ENCODE measurements around the gene ACTR1A. TPM values are rescaled to one million over a fixed set of nuclear protein-coding genes. Genes with fewer than 3 reads are reported as not detected.
A peak's percentile ranks its signal among the peaks of the same experiment; 100 is the strongest.

ACTR1A gene
- total RNA-seq, 1 experiment from 2014 or later = 147 TPM

DNA sequence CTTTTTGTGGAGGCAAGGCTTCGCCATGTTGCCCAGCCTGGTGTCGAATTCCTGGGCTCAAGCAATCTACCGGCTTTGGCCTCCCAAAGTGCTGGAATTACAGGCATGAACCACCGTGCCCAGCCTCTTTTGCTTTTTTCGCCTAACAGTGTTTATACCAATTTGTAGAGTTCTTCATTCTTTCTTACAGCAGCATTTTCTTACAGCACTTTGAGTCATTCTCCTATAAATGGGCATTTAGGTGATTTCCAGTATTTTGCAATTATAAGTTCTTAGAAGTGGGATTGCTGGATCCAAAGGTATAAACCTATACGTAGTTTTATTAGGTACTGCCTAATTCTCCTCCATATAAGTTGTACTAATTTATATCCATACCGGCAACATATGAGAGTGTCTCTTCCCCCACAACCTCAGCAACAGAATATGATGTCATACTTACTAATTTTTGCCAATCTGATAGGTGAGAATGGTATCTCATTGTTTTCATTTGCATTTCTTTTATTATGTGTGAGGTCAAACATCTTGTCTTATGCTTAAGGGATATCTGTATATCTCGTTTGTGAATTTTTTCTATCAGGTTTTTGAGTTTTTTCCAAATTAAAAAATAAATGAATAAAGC is 40.4 kb upstream of the ACTR1A start:
- ChIA-PET POLR2A (interaction anchor here (0.6 to 0.7 kb wide), 2 partner anchors 9 to 391 kb away, joined by 4 read pairs; partner anchors contain the start of gene NOLC1), CTCF (interaction anchor here (0.6 kb wide), 1 partner anchor 95 kb away, joined by 9 read pairs; no protein-coding TSS in a partner anchor)

GRCh38 chr10:102540023-102540422 is 37.5 kb upstream of the ACTR1A start:
- H3K27me3 ChIP-seq (ENCODE audit: control insufficient read depth, insufficient read depth, low read length) = no peaks in the 10 kb centered on the region
- H3K4me3 ChIP-seq (ENCODE audit: low read depth in 2 of 2, low read length in 2 of 2) = no peak overlapping the region
- ChIA-PET POLR2A (no interaction called here), CTCF (interaction anchor here (0.9 kb wide), 1 partner anchor 34 kb away, joined by 3 read pairs; no protein-coding TSS in a partner anchor)
- H3K27ac ChIP-seq (ENCODE audit: low read length) = no peak overlapping the region
- no peak for DNase-seq (ENCODE audit: low read depth, low spot score)
- intact Hi-C loops (cut with micrococcal nuclease; ENCODE audit: unreplicated experiment) = no loop called here
- no peak for TF ChIP-seq POLR2AphosphoS5 (IDR thresholded peaks at IDR 0.05; ENCODE audit: low read depth, low read length)
- TF ChIP-seq, protein P1, sequence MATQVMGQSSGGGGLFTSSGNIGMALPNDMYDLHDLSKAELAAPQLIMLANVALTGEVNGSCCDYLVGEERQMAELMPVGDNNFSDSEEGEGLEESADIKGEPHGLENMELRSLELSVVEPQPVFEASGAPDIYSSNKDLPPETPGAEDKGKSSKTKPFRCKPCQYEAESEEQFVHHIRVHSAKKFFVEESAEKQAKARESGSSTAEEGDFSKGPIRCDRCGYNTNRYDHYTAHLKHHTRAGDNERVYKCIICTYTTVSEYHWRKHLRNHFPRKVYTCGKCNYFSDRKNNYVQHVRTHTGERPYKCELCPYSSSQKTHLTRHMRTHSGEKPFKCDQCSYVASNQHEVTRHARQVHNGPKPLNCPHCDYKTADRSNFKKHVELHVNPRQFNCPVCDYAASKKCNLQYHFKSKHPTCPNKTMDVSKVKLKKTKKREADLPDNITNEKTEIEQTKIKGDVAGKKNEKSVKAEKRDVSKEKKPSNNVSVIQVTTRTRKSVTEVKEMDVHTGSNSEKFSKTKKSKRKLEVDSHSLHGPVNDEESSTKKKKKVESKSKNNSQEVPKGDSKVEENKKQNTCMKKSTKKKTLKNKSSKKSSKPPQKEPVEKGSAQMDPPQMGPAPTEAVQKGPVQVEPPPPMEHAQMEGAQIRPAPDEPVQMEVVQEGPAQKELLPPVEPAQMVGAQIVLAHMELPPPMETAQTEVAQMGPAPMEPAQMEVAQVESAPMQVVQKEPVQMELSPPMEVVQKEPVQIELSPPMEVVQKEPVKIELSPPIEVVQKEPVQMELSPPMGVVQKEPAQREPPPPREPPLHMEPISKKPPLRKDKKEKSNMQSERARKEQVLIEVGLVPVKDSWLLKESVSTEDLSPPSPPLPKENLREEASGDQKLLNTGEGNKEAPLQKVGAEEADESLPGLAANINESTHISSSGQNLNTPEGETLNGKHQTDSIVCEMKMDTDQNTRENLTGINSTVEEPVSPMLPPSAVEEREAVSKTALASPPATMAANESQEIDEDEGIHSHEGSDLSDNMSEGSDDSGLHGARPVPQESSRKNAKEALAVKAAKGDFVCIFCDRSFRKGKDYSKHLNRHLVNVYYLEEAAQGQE (IDR thresholded peaks at IDR 0.05; ENCODE audit: insufficient read depth in 1 of 2, low read depth in 2 of 2, low read length in 1 of 2) = no peak
- TF ChIP-seq TCF7L2 (IDR thresholded peaks at IDR 0.05; ENCODE audit: low read depth, low read length) = no peak
- no peak for TF ChIP-seq SIN3A (IDR thresholded peaks at IDR 0.05; ENCODE audit: borderline replicate concordance, insufficient read depth, low read depth, low read length)
- no peak for TF ChIP-seq CTCF (IDR thresholded peaks at IDR 0.05)
- no peaks in the 10 kb centered on the region for H3K9me3 ChIP-seq (ENCODE audit: control insufficient read depth, insufficient read depth, low read depth, low read length)
- no peaks in the 10 kb centered on the region for H3K36me3 ChIP-seq (ENCODE audit: control insufficient read depth, insufficient read depth, low read length)
- BruUV-seq (replicated peaks) = no TSS peak
- ATAC-seq = peak; percentile 86; the same call in 1 of the 2 replicates
- no peaks in the 10 kb centered on the region for H3K4me1 ChIP-seq (ENCODE audit: control insufficient read depth, insufficient read depth, low read length)
- in situ Hi-C loops (cut with HindIII; ENCODE audit: low pct_unique_long_range_greater_than_20kb, low sequenced_read_pairs) = no loop called here

More for the DNA sequence above, 40.4 kb upstream of the ACTR1A start:
- H3K4me1 ChIP-seq (ENCODE audit: control insufficient read depth, insufficient read depth, low read length) = no peaks in the 10 kb centered on the region
- H3K4me3 ChIP-seq (ENCODE audit: low read depth in 2 of 2, low read length in 2 of 2) = no peak overlapping the region
- intact Hi-C loops (cut with micrococcal nuclease; ENCODE audit: unreplicated experiment) = no loop called here
- no peak overlapping the region for H3K27ac ChIP-seq (ENCODE audit: low read length)
- in situ Hi-C loops (cut with HindIII; ENCODE audit: low pct_unique_long_range_greater_than_20kb, low sequenced_read_pairs) = no loop called here
- BruUV-seq (replicated peaks) = no TSS peak
- H3K9me3 ChIP-seq (ENCODE audit: control insufficient read depth, insufficient read depth, low read depth, low read length) = no peaks in the 10 kb centered on the region
- TF ChIP-seq CTCF (IDR thresholded peaks at IDR 0.05) = no peak
- no peak for TF ChIP-seq TCF7L2 (IDR thresholded peaks at IDR 0.05; ENCODE audit: low read depth, low read length)
- no peak for TF ChIP-seq SIN3A (IDR thresholded peaks at IDR 0.05; ENCODE audit: borderline replicate concordance, insufficient read depth, low read depth, low read length)
- ATAC-seq (no peak), DNase-seq (ENCODE audit: low read depth, low spot score) (no peak)
- H3K27me3 ChIP-seq (ENCODE audit: control insufficient read depth, insufficient read depth, low read length) = no peaks in the 10 kb centered on the region
- no peaks in the 10 kb centered on the region for H3K36me3 ChIP-seq (ENCODE audit: control insufficient read depth, insufficient read depth, low read length)

Data from Panc1 (cell line).